ENCODE results near the gene C3orf49. TPM values are rescaled to one million over a fixed set of nuclear protein-coding genes. Genes with fewer than 3 reads are reported as not detected.

C3orf49 gene
- total RNA-seq (2022; extraction: Qiagen RNA extraction; ENCODE audit: low read depth), result not detected in 5 replicates

DNA sequence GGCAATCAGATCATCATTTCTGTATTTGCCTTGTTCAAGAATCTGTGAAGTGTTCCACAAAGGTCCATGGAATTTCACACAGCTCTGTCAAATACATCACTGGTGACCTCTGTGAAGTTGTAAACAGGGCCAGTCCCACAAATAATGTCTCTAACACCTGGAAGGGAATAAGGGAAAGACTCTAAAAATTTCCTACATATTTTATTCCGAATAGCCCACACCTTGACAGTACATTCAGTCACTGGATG, at the start of gene C3orf49:
TSS of gene C3orf49 (plus strand) at position 149 of the 248 bp plus-strand sequence. CDS start 173 bp downstream, outside the sequence.

DNA sequence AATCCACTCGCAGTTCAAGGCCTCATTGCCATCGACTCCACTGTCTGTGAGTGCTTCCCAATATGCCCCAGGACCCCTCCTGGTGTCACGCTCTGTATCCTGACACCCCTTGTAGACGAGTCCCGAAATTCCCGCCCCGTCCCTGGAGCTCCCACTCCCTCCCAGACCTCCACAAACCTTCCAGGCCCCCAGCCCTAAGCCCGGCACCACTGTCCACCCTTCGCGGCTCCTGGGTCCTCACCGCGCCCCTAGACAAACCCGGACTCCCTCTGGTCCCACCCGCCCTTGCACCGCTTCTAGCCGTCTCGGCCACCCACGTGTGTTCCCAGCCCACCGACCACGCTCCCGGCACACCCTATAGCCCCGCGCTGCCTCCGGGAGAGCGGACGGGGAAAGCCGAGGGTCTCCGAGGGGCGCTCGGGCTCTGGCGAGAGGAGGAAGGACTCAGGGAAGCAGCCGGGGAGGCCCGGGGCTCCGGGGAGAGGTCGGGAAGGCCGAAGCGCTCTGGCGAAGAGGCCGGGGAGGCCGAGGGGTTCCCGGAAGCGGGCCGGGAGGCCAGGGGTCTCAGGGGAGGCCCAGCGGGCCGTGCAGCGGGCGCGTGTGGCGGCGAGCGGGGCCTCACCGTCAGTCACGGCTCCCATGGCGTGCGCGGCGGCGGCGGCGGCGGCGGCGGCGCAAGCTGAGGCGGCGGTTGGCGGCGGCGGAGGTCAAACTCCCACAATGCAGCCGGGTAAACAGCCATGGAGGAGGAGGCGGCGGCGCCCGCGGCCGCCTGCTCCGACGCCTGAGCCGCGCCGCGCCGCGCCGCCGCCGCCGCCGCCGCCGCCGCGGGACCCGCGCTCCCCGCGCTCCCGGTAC, 44.3 kb downstream of the C3orf49 start, which contains the start of the genes ATXN7 and THOC7:
TSS of gene ATXN7 (plus strand) at position 718 of the 858 bp plus-strand sequence. CDS start 48,732 bp downstream, outside the sequence.
TSS of gene THOC7 (minus strand) at position 656 of the 858 bp plus-strand sequence. CDS start at position 641, 15 bp downstream.

Other genes with a start within 250 kb of the C3orf49 start
- gene SNTN, start 166.6 kb upstream of the C3orf49 start, total RNA-seq (2022; extraction: Qiagen RNA extraction; ENCODE audit: low read depth), result not detected in 5 replicates
- gene THOC7, start 44.5 kb downstream of the C3orf49 start, total RNA-seq (2022; extraction: Qiagen RNA extraction; ENCODE audit: low read depth), result 53.1 to 102 TPM (median 56.5 TPM) in 5 replicates
- 3.0 to 6.9 TPM (median 5.2 TPM) in 5 replicates for gene ATXN7, start 44.6 kb downstream of the C3orf49 start, total RNA-seq (2022; extraction: Qiagen RNA extraction; ENCODE audit: low read depth)
- gene SCAANT1, start 93.1 kb downstream of the C3orf49 start, total RNA-seq (2022; extraction: Qiagen RNA extraction; ENCODE audit: low read depth), result not detected in 5 replicates
- gene PSMD6, start 204.2 kb downstream of the C3orf49 start, total RNA-seq (2022; extraction: Qiagen RNA extraction; ENCODE audit: low read depth), result 74.5 to 98.9 TPM (median 77.5 TPM) in 5 replicates